Esophagus squamous epithelium (tissue), 5 donors: ENCODE results near the gene CEP112. TPM values are rescaled to one million over a fixed set of nuclear protein-coding genes. Genes with fewer than 3 reads are reported as not detected.

Experiments
- DNase-seq: peaks from one replicate; lab custom pipeline; 2025; lab: John Stamatoyannopoulos, UW
- H3K27ac ChIP-seq, 4 donors: fragments of 200-600 bp; sonication (generic); one replicate each; pipeline ENCODE4 v1.5.1; 2016 to 2019; ENCODE audit warnings: mild to moderate bottlenecking in 1 of 4
- H3K27me3 ChIP-seq, 4 donors: fragments of 200-600 bp; sonication (generic); 1 replicate in 3 of 4; 2 replicates in 1 of 4; pipeline versions ENCODE4 v1.5.1 to v1.6.0; 2017 to 2021; ENCODE audit warnings: antibody characterized with exemption in 1 of 4
- H3K36me3 ChIP-seq, 3 donors: fragments of 200-600 bp; sonication (generic); one replicate each; pipeline ENCODE4 v1.5.1; 2016 to 2019
- H3K4me1 ChIP-seq, 3 donors: fragments of 200-600 bp; sonication (generic); one replicate each; pipeline ENCODE4 v1.5.1; 2017 to 2019
- H3K4me3 ChIP-seq, 4 donors: fragments of 200-600 bp; sonication (generic); 1 replicate in 3 of 4; 2 replicates in 1 of 4; pipeline ENCODE4 v1.5.1; 2016 to 2019; ENCODE audit warnings: mild to moderate bottlenecking in 2 of 4, moderate library complexity in 1 of 4
- H3K9me3 ChIP-seq, 3 donors: fragments of 200-600 bp; sonication (generic); one replicate each; pipeline ENCODE4 v1.5.1; 2016 to 2019
- CTCF ChIP-seq, 6 experiments: fragments of 450-650 bp in 4 of 6; fragments of 200-600 bp in 2 of 6; sonication (generic) in 2 of 6; IDR thresholded peaks; one replicate each; pipeline ENCODE4 v1.5.1; 2016 to 2019; ENCODE audit warnings: antibody characterized with exemption in 6 of 6, mild to moderate bottlenecking in 4 of 6, moderate library complexity in 4 of 6
- POLR2A ChIP-seq, 4 donors: fragments of 450-650 bp; IDR thresholded peaks; one replicate each; pipeline ENCODE4 v1.6.1; 2017; ENCODE audit warnings: antibody characterized with exemption in 4 of 4, mild to moderate bottlenecking in 4 of 4, moderate library complexity in 3 of 4
- WGBS, 2 donors: methylation state at CpG; one replicate each; pipeline ENCODE4 v1.1.5; 2018; 5-methylcytosine and 5-hydroxymethylcytosine counted together
- intact Hi-C: fragments of 100-400 bp; cut with DNase I; formaldehyde crosslinking; loops from one replicate; pipeline ENCODE4 v1.15.0; 2022
- total RNA-seq, 4 donors: library from RNA; depleted of rRNA; stranded (reverse); fragments of >200 nt; gene quantifications; one replicate each; pipeline ENCODE4 v1.1.0, GENCODE V29; 2016
- donor health status: DM: yes; HTN: yes; CAD: no.

Gene CEP112
- total RNA-seq, 4 donors from 2014 or later: 2.5 to 10.9 (median 6.4) TPM

GRCh38 chr17:66056148-66056547 is 135.8 kb downstream of the CEP112 start:
- Histone ChIP-seq H3K27me3 (no peaks in the 10 kb centered on the region), H3K4me3 (no peak overlapping the region), H3K9me3 (no peaks in the 10 kb centered on the region), H3K36me3 (peaks cover 0 to 14% (median 0%) of the 10 kb centered on the region in 3 donors), H3K27ac (no peak overlapping the region), H3K4me1 (no peaks in the 10 kb centered on the region)
- no peak for TF ChIP-seq POLR2A (IDR thresholded peaks at IDR 0.05)
- TF ChIP-seq CTCF (IDR thresholded peaks at IDR 0.05): no peak
- intact Hi-C loops: no loop called here
- 89 to 92% methylated on average over 4 of the region's 4 CpGs for WGBS, 2 donors
- no peak for DNase-seq

- Histone ChIP-seq H3K4me3 (no peak overlapping the region), H3K9me3 (no peaks in the 10 kb centered on the region), H3K27me3 (no peaks in the 10 kb centered on the region), H3K4me1 (no peaks in the 10 kb centered on the region), H3K27ac (no peak overlapping the region), H3K36me3 (peaks cover 0 to 14% (median 0%) of the 10 kb centered on the region in 3 donors)
- TF ChIP-seq CTCF (IDR thresholded peaks at IDR 0.05): no peak
- no peak for TF ChIP-seq POLR2A (IDR thresholded peaks at IDR 0.05)
- DNase-seq: no peak
- 53 to 76% methylated on average over 1 of the region's 1 CpG for WGBS, 2 donors
- intact Hi-C loops: no loop called here
Observed at GRCh38 chr17:66054242-66054641, 137.7 kb downstream of the CEP112 start.

GRCh38 chr17:66044083-66044482 is 147.8 kb downstream of the CEP112 start:
- intact Hi-C loops: no loop called here
- DNase-seq: no peak
- 42 to 71% methylated on average over 2 of the region's 2 CpGs for WGBS, 2 donors
- Histone ChIP-seq H3K36me3 (peaks cover 0 to 3% (median 0%) of the 10 kb centered on the region in 3 donors), H3K27me3 (no peaks in the 10 kb centered on the region), H3K9me3 (no peaks in the 10 kb centered on the region), H3K4me1 (no peaks in the 10 kb centered on the region), H3K4me3 (no peak overlapping the region), H3K27ac (no peak overlapping the region)
- TF ChIP-seq CTCF (IDR thresholded peaks at IDR 0.05) (no peak), POLR2A (IDR thresholded peaks at IDR 0.05) (no peak)

GRCh38 chr17:66043419-66043818 is 148.5 kb downstream of the CEP112 start:
- TF ChIP-seq POLR2A (IDR thresholded peaks at IDR 0.05) (no peak), CTCF (IDR thresholded peaks at IDR 0.05) (no peak)
- intact Hi-C loops: no loop called here
- H3K4me1 ChIP-seq: no peaks in the 10 kb centered on the region
- H3K27me3 ChIP-seq: no peaks in the 10 kb centered on the region
- 80 to 85% methylated on average over 3 of the region's 3 CpGs for WGBS, 2 donors
- no peak overlapping the region for H3K4me3 ChIP-seq
- H3K27ac ChIP-seq: no peak overlapping the region
- peaks cover 0 to 3% (median 0%) of the 10 kb centered on the region in 3 donors for H3K36me3 ChIP-seq
- H3K9me3 ChIP-seq: no peaks in the 10 kb centered on the region
- no peak for DNase-seq

- Histone ChIP-seq H3K27ac (no peak overlapping the region), H3K36me3 (no peaks in the 10 kb centered on the region), H3K4me1 (no peaks in the 10 kb centered on the region), H3K4me3 (no peak overlapping the region), H3K9me3 (no peaks in the 10 kb centered on the region), H3K27me3 (no peaks in the 10 kb centered on the region)
- DNase-seq: no peak
- intact Hi-C loops: no loop called here
- no peak for TF ChIP-seq POLR2A (IDR thresholded peaks at IDR 0.05)
- TF ChIP-seq CTCF (IDR thresholded peaks at IDR 0.05): no peak
- 62 to 74% methylated on average over 4 of the region's 4 CpGs for WGBS, 2 donors
Observed at GRCh38 chr17:66040402-66040801, 151.5 kb downstream of the CEP112 start.
